ENCODE measurements around the gene ZHX3. TPM values are rescaled to one million over a fixed set of nuclear protein-coding genes. Genes with fewer than 3 reads are reported as not detected.

The ZHX3 gene
- total and polyA plus RNA-seq, 2 donors (not counting 1 experiment from before 2014, with no cell fraction given), result 27.7 to 28.0 TPM

DNA sequence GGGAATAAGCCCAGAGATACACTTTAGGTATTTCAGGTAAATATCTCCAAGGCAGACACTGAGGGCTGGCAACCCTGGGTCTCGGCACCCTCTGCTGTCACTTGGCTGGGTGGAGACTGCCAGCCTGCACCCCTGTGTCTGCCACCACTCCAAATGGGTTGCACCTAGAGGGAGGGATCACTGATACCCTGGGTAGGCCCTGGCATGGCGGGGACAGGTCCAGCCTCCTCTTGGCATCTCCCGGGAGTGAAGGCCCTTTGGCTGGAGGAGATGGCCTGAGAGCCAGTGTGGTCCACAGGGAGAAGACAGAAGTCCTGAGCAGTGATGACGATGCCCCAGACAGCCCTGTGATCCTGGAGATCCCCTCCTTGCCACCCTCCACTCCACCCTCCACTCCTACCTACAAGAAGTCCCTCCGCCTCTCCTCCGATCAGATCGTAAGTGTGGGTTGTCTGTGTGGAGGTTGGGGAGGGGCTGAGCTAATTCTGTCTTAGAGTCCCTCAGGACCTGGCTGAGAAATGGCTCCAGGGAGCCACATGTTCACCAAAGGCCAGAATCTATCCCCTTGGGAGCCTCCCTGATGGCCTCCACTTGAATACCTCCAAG lies 38.2 kb upstream of the ZHX3 start:
- no peak overlapping the region for H3K27ac ChIP-seq (ENCODE audit: insufficient read depth, low read length)
- H3K79me2 ChIP-seq (ENCODE audit: control insufficient read depth, insufficient read depth, low read length), result no peaks in the 10 kb centered on the region
- H3K4me3 ChIP-seq (replicated peaks in 1 of 4; ENCODE audit: control extremely low read depth in 1 of 4, insufficient read depth in 1 of 4, low read depth in 3 of 4, low read length in 4 of 4), result no peak overlapping the region
- H3K9me3 ChIP-seq (ENCODE audit: control insufficient read depth, insufficient read depth, low read depth, low read length), result no peaks in the 10 kb centered on the region
- H3K4me1 ChIP-seq (ENCODE audit: control insufficient read depth, extremely low read depth, insufficient read depth, low read length), result no peaks in the 10 kb centered on the region
- DNase-seq (ENCODE audit: low read depth in 2 of 2), result no peak
- H3K9ac ChIP-seq (ENCODE audit: insufficient read depth, low read length), result no peak overlapping the region
- H2AFZ ChIP-seq (ENCODE audit: low read length), result no peak overlapping the region
- H3K36me3 ChIP-seq (ENCODE audit: control insufficient read depth, insufficient read depth, low read length), result no peaks in the 10 kb centered on the region
- no peak overlapping the region for H3K4me2 ChIP-seq (ENCODE audit: extremely low read depth, insufficient read depth, low read length)
- no peaks in the 10 kb centered on the region for H4K20me1 ChIP-seq (ENCODE audit: control insufficient read depth, extremely low read depth, insufficient read depth, low read length)
- TF ChIP-seq EZH2 (IDR thresholded peaks at IDR 0.05; ENCODE audit: low read length, missing control alignments), result no peak
- TF ChIP-seq CTCF (conservative IDR thresholded peaks at IDR 0.05 in 1 of 2, IDR thresholded peaks at IDR 0.05 in 1 of 2; ENCODE audit: low read depth in 1 of 2, low read length in 2 of 2), result no peak
- no peaks in the 10 kb centered on the region for H3K27me3 ChIP-seq (ENCODE audit: control insufficient read depth, insufficient read depth, low read length)

GRCh38 chr20:41355192-41355591 lies 37.7 kb upstream of the ZHX3 start:
- Histone ChIP-seq H3K36me3 (ENCODE audit: control insufficient read depth, insufficient read depth, low read length) (no peaks in the 10 kb centered on the region), H3K4me2 (ENCODE audit: extremely low read depth, insufficient read depth, low read length) (no peak overlapping the region), H3K27ac (ENCODE audit: insufficient read depth, low read length) (no peak overlapping the region), H3K9me3 (ENCODE audit: control insufficient read depth, insufficient read depth, low read depth, low read length) (no peaks in the 10 kb centered on the region), H2AFZ (ENCODE audit: low read length) (no peak overlapping the region), H3K79me2 (ENCODE audit: control insufficient read depth, insufficient read depth, low read length) (no peaks in the 10 kb centered on the region), H3K9ac (ENCODE audit: insufficient read depth, low read length) (no peak overlapping the region), H3K27me3 (ENCODE audit: control insufficient read depth, insufficient read depth, low read length) (no peaks in the 10 kb centered on the region), H4K20me1 (ENCODE audit: control insufficient read depth, extremely low read depth, insufficient read depth, low read length) (no peaks in the 10 kb centered on the region), H3K4me3 (replicated peaks in 1 of 4; ENCODE audit: control extremely low read depth in 1 of 4, insufficient read depth in 1 of 4, low read depth in 3 of 4, low read length in 4 of 4) (no peak overlapping the region), H3K4me1 (ENCODE audit: control insufficient read depth, extremely low read depth, insufficient read depth, low read length) (no peaks in the 10 kb centered on the region)
- DNase-seq (ENCODE audit: low read depth in 2 of 2), result no peak
- no peak for TF ChIP-seq CTCF (conservative IDR thresholded peaks at IDR 0.05 in 1 of 2, IDR thresholded peaks at IDR 0.05 in 1 of 2; ENCODE audit: low read depth in 1 of 2, low read length in 2 of 2)

- H4K20me1 ChIP-seq (ENCODE audit: control insufficient read depth, extremely low read depth, insufficient read depth, low read length), result no peaks in the 10 kb centered on the region
- no peak overlapping the region for H3K4me2 ChIP-seq (ENCODE audit: extremely low read depth, insufficient read depth, low read length)
- no peaks in the 10 kb centered on the region for H3K79me2 ChIP-seq (ENCODE audit: control insufficient read depth, insufficient read depth, low read length)
- no peak overlapping the region for H3K4me3 ChIP-seq (replicated peaks in 1 of 4; ENCODE audit: control extremely low read depth in 1 of 4, insufficient read depth in 1 of 4, low read depth in 3 of 4, low read length in 4 of 4)
- no peaks in the 10 kb centered on the region for H3K27me3 ChIP-seq (ENCODE audit: control insufficient read depth, insufficient read depth, low read length)
- TF ChIP-seq EZH2 (IDR thresholded peaks at IDR 0.05; ENCODE audit: low read length, missing control alignments) (no peak), CTCF (conservative IDR thresholded peaks at IDR 0.05 in 1 of 2, IDR thresholded peaks at IDR 0.05 in 1 of 2; ENCODE audit: low read depth in 1 of 2, low read length in 2 of 2) (no peak)
- no peaks in the 10 kb centered on the region for H3K9me3 ChIP-seq (ENCODE audit: control insufficient read depth, insufficient read depth, low read depth, low read length)
- H3K36me3 ChIP-seq (ENCODE audit: control insufficient read depth, insufficient read depth, low read length), result no peaks in the 10 kb centered on the region
- no peaks in the 10 kb centered on the region for H3K4me1 ChIP-seq (ENCODE audit: control insufficient read depth, extremely low read depth, insufficient read depth, low read length)
- no peak for DNase-seq (ENCODE audit: low read depth in 2 of 2)
- no peak overlapping the region for H3K9ac ChIP-seq (ENCODE audit: insufficient read depth, low read length)
- no peak overlapping the region for H3K27ac ChIP-seq (ENCODE audit: insufficient read depth, low read length)
- H2AFZ ChIP-seq (ENCODE audit: low read length), result no peak overlapping the region
Measured at GRCh38 chr20:41353530-41353929, 36.0 kb upstream of the ZHX3 start.
